DMS53 (cell line): Measurements from ENCODE around the gene TSPAN18.

ENCODE experiments used
- DNase-seq: peaks from one replicate; lab custom pipeline; 2025; lab: John Stamatoyannopoulos, UW

The TSPAN18 gene

DNA sequence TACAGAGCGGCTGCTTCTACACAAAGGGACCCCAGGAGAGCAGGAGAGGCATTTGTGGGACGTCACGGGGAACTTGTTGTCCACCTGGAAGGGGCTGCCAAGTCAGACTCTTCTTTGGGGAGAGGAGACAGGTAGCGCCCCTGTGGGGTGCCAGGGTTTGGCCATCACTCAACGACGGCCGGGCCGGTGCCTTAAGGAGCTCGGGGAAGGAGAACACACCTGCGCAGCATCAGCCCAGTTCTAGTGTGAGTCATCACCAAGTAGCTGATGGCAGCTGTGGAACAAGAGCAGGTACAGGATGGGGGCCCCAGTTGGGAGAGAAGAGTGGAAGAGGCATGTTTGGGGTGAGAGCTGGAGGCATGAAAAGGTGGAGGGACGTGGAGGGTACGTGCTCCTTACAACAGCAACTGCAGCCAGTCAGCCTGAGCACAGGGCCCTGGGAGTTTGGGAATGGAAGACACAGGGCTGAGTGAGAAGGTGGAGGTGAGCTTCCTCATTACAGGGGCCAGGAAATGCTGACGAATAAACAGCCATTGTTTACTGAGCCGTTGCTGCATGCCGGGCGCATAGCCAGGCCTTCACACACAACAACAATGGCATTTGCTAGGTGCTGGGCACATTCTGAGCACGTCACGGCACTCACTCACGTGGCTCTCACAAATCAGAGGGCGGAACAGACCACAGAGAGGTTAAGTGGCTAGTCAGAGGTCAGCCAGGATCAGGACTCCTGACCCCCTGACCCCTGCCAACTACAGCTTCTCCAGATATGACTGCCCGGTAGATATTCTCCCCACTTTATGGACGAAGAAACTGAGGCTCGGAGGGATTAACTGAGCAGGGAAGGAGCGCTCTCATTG, 253.0 kb downstream of the TSPAN18 start:
- DNase-seq: peak; percentile 97

DNA sequence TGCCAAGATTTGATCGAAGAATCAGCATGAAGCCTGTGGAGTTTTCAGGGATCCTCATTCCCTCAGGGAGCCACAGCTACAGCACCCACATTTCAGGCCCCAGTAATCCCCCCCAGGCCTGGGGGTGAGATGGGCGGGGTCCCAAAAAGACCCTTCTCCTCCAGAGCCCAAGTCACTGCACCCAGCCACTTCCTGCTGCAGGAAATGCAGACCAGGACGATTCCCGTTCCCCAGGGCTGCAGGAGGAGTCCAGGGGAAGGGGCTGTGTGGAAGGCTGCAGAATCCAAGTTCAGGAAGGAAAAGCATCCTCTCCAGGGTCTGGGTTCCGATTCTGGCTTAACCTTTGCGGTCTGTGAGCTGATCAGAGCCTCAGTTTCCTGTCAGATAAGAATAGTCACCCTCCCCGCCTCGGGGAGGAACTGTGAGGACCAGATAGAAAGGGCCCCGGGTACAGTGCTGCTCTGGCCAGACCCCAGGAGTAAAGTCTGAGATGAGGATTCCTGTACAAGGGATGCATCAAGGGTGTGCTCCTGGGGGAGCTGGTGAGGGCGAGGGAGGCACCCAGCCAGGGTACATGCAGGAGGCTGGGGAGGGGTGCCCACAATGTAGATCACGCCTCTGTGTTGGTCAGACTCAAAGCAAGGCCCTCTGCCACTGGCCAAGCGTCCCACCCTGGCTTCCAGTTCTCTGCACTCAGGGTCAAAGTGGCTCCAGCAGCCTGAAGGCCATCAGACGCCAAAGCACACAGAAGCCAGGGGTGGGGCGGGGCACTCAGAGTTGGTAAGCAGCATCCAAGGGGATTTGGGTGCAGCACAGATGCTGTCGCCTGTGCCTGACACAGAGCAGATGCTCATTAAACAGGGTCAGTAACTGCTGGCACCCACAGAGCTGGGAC, 254.0 kb downstream of the TSPAN18 start:
- peak; percentile 32 for DNase-seq
